ENCODE data around the gene ARAP1. TPM values are rescaled to one million over a fixed set of nuclear protein-coding genes. Genes with fewer than 3 reads are reported as not detected.

ARAP1 gene
- polyA plus RNA-seq, 1 donor from 2014 or later, result 3.5 TPM

- Histone ChIP-seq H3K4me3 (ENCODE audit: low read length) (no peak overlapping the region), H2AFZ (ENCODE audit: low read depth, low read length) (no peak overlapping the region), H3K27me3 (ENCODE audit: insufficient read depth, low read depth, low read length) (no peaks in the 10 kb centered on the region), H3K9me3 (ENCODE audit: low read length) (no peaks in the 10 kb centered on the region), H3K79me2 (replicated peaks; ENCODE audit: insufficient read depth, low read length) (no peaks in the 10 kb centered on the region), H3K27ac (ENCODE audit: low read length) (no peak overlapping the region), H3K36me3 (ENCODE audit: insufficient read depth, low read length) (no peaks in the 10 kb centered on the region), H3F3A (ENCODE audit: insufficient read depth, low read length, poor library complexity, severe bottlenecking) (no peaks in the 10 kb centered on the region), H4K20me1 (ENCODE audit: insufficient read depth) (no peaks in the 10 kb centered on the region), H3K9me2 (ENCODE audit: insufficient read depth, low read length) (no peaks in the 10 kb centered on the region), H3K4me2 (ENCODE audit: low read length) (no peak overlapping the region), H3K9ac (ENCODE audit: low read length) (no peak overlapping the region)
- no peak for TF ChIP-seq EP300 (conservative IDR thresholded peaks at IDR 0.05; ENCODE audit: poor library complexity, severe bottlenecking)
- TF ChIP-seq MXI1 (conservative IDR thresholded peaks at IDR 0.05; ENCODE audit: poor library complexity, severe bottlenecking), result no peak
- no peak for TF ChIP-seq CTCF (IDR thresholded peaks at IDR 0.05; ENCODE audit: poor library complexity, severe bottlenecking)
- no peak for TF ChIP-seq TAF1 (IDR thresholded peaks at IDR 0.05; ENCODE audit: low read depth)
- no peak for TF ChIP-seq POLR2AphosphoS5 (IDR thresholded peaks at IDR 0.05)
- no peak for TF ChIP-seq EZH2 (IDR thresholded peaks at IDR 0.05; ENCODE audit: borderline replicate concordance, insufficient read depth, low read length, poor library complexity, severe bottlenecking)
- TF ChIP-seq REST (IDR thresholded peaks at IDR 0.05; ENCODE audit: borderline replicate concordance), result no peak
Measured at GRCh38 chr11:72741849-72742512, 10.2 kb downstream of the ARAP1 start.

- H2AFZ ChIP-seq (ENCODE audit: low read depth, low read length), result no peak overlapping the region
- no peaks in the 10 kb centered on the region for H3F3A ChIP-seq (ENCODE audit: insufficient read depth, low read length, poor library complexity, severe bottlenecking)
- no peaks in the 10 kb centered on the region for H3K36me3 ChIP-seq (ENCODE audit: insufficient read depth, low read length)
Measured at GRCh38 chr11:72741429-72741833, 10.8 kb downstream of the ARAP1 start.

More at GRCh38 chr11:72741429-72741833, 10.8 kb downstream of the ARAP1 start:
- Histone ChIP-seq H3K27ac (ENCODE audit: low read length) (no peak overlapping the region), H3K9me2 (ENCODE audit: insufficient read depth, low read length) (no peaks in the 10 kb centered on the region), H3K4me2 (ENCODE audit: low read length) (no peak overlapping the region), H3K79me2 (replicated peaks; ENCODE audit: insufficient read depth, low read length) (no peaks in the 10 kb centered on the region), H3K4me3 (ENCODE audit: low read length) (no peak overlapping the region), H4K20me1 (ENCODE audit: insufficient read depth) (no peaks in the 10 kb centered on the region), H3K9me3 (ENCODE audit: low read length) (no peaks in the 10 kb centered on the region), H3K9ac (ENCODE audit: low read length) (no peak overlapping the region), H3K27me3 (ENCODE audit: insufficient read depth, low read depth, low read length) (no peaks in the 10 kb centered on the region)
- no peak for TF ChIP-seq EZH2 (IDR thresholded peaks at IDR 0.05; ENCODE audit: borderline replicate concordance, insufficient read depth, low read length, poor library complexity, severe bottlenecking)

Measured in neural cell (in vitro differentiated cells).